Femur (tissue), 1 donor: ENCODE results near the gene CA6.
A peak's percentile ranks its signal among the peaks of the same experiment; 100 is the strongest.
"Not testable (repeated sequence)": the region's sequence is repeated elsewhere in the genome, so short reads cannot be mapped to it uniquely, and the experiment has no call there.

ENCODE experiments used
- DNase-seq: peaks from one replicate; pipeline ENCODE4 v3.0.0-alpha.2; 2017

The CA6 gene

DNA sequence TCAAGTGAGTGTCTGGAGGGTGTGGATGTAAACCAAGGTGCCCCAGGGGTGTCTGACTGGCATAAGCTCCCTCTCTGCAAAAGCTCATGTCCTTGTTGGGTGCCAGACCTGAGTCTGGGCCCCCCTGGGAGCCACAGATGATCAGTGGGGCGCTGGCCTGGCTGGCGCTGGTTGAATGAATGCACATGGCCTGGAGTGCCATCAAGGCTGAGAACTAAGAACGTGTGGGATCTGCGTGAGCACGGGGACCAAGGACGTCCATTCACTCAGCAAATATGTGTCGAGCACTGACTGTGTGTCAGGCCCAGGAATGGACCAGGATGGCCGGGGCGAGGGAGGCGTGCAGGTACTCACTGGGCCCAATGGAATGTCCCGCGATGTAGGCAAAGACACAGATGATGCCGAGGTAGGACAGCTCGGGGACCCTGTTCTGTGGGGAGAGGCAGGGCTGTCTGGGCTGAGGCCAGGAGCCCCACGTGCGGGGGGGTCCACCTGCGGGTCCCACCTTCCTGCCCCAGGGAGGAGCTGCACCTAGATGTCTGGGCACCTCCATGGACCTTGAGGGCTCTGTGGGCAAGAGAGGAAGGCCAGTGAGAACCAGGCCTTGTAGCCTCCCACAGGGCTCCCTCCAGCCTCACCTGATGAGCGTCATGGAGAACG is 61.4 kb downstream of the CA6 start:
- no peak for DNase-seq

GRCh38 chr1:9008236-9008635 is 62.6 kb downstream of the CA6 start:
- no peak for DNase-seq

- DNase-seq, result no peak
Observed at GRCh38 chr1:9009438-9010370, 64.0 kb downstream of the CA6 start.

DNA sequence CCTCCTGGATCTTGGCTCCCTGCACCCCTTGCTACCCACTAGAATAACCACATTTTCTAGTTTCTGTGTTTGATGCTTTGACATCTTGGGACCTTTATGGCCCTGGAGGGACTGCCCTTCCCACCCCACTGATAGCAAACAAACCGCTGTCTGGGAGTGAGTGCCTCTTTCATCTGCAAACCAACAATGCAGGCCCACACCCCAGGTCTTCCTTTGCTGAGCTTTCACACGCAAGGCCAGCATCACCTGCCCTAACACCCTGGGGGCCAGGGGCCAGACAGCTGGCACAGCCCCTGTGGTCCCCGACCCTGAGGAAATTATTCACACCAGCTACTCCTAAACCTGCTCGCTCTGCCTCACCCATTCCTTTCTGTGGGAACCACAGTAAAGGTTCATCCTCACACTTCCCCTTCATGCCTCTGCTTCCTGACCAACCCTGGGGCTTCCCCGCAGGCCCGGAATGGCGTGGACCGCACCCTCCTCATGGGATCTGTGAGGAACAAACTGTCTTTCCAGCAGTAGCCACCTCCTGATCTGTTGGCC is 65.2 kb downstream of the CA6 start:
- DNase-seq, result no peak

DNA sequence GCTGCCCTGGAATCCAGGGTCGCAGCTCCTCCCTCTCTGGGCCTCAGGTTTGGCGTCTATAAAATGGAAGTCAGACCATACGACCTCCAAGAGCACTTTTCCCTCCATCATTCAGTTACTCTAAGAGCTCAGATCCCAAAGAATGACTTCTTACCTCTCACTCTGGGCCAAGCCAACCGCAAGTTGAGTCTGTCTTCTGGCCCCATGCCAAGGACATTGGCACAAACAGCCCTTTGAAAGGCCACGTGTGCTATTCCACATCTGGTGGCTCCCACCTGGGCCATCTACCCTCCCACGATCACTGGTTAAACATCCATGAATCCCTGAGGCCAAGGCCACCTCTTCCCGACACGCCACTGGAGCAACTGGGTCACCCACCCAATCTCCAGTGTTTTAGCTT is 68.2 kb downstream of the CA6 start:
- DNase-seq, result no peak

GRCh38 chr1:9014475-9015375 is 69.1 kb downstream of the CA6 start:
- peak; percentile 72 for DNase-seq

DNA sequence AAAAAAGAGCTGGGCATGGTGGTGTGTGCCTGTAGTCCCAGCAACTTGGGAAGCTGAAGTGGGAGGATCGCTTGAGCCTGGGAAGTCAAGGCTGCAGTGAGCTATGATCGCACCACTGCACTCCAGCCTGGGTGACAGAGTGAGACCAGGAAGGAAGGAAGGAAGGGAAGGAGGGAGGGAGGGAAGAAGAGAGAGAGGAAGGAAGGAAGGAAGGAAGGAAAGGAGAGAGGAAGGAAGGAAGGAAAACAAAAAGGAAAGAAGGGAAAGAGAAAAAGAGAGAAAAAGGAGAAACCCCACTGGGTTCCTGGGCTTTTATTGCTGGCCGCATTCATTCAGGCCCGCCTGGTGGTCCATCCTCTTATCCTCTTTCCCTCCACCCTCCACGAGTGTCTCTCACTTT is 70.8 kb downstream of the CA6 start:
- DNase-seq, result no peak

GRCh38 chr1:9018333-9018732 is 72.7 kb downstream of the CA6 start:
- peak; percentile 45 for DNase-seq

DNA sequence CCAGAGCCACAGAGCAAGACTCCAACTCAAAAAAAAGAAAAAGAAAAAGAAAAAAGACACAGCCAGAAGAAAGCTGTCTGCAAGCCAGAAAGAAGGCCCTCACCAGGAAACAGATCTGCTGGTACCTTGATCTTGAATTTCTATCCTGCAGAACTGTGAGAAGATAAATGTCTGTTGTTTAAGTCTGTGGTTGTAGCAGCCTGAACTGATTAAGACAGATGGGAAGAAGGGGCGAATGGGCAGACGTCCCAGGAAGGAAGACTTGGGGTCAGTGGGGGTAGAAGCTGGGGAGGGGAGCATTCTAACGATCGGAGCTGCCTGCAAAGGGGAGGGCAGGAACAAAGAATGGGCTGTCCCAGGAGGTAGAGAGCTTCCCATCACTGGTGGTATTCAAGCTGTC is 74.2 kb downstream of the CA6 start:
- DNase-seq, result no peak

- DNase-seq, result no peak
Observed at GRCh38 chr1:9020305-9020704, 74.6 kb downstream of the CA6 start.

- DNase-seq, result not testable (repeated sequence)
Observed at GRCh38 chr1:9022026-9022738, 76.5 kb downstream of the CA6 start.

GRCh38 chr1:9022773-9023172 is 77.1 kb downstream of the CA6 start:
- DNase-seq, result no peak
